Muscle layer of duodenum (tissue), 2 donors: ENCODE data around the gene TARM1.
"Not testable (repeated sequence)": the region's sequence is repeated elsewhere in the genome, so short reads cannot be mapped to it uniquely, and the experiment has no call there.

ENCODE experiments used
- H3K27ac ChIP-seq: one replicate; pipeline ENCODE4 v1.7.0; 2013; ENCODE audit warnings: mild to moderate bottlenecking, low read length
- H3K27me3 ChIP-seq: one replicate; pipeline ENCODE4 v1.7.0; 2013; ENCODE audit warnings: low read depth, mild to moderate bottlenecking, control low read depth, low read length
- H3K36me3 ChIP-seq, 2 donors: one replicate each; pipeline ENCODE4 v1.7.0; 2013; ENCODE audit warnings: low read length in 2 of 2, control low read depth in 1 of 2, mild to moderate bottlenecking in 1 of 2; ENCODE audit not compliant: insufficient read depth in 2 of 2, control insufficient read depth in 1 of 2
- H3K4me1 ChIP-seq, 2 donors: one replicate each; pipeline ENCODE4 v1.7.0; 2013; ENCODE audit warnings: low read length in 2 of 2, mild to moderate bottlenecking in 2 of 2, control low read depth in 1 of 2, moderate library complexity in 1 of 2; ENCODE audit not compliant: insufficient read depth in 2 of 2, control insufficient read depth in 1 of 2
- H3K4me3 ChIP-seq, 2 donors: one replicate each; pipeline ENCODE4 v1.7.0; 2013; ENCODE audit warnings: low read length in 2 of 2, low read depth in 1 of 2, mild to moderate bottlenecking in 1 of 2
- H3K9me3 ChIP-seq, 2 donors: one replicate each; pipeline ENCODE4 v1.7.0; 2013; ENCODE audit warnings: low read length in 2 of 2, control low read depth in 1 of 2, mild to moderate bottlenecking in 1 of 2; ENCODE audit not compliant: control insufficient read depth in 1 of 2
- donor health status: healthy.

TARM1 gene

GRCh38 chr19:54099190-54099902 is 18.2 kb upstream of the TARM1 start:
- H3K4me3 ChIP-seq: no peak overlapping the region
- H3K27me3 ChIP-seq: no peaks in the 10 kb centered on the region
- H3K36me3 ChIP-seq: no peaks in the 10 kb centered on the region
- no peaks in the 10 kb centered on the region for H3K9me3 ChIP-seq
- H3K4me1 ChIP-seq: peaks cover 4 to 23% of the 10 kb centered on the region in 2 donors
- no peak overlapping the region for H3K27ac ChIP-seq

- Histone ChIP-seq H3K9me3 (no peaks in the 10 kb centered on the region), H3K36me3 (no peaks in the 10 kb centered on the region), H3K4me3 (peak overlapping the region; percentile 39 to 59), H3K27me3 (no peaks in the 10 kb centered on the region), H3K4me1 (peaks cover 0 to 10% of the 10 kb centered on the region in 2 donors), H3K27ac (no peak overlapping the region)
Measured at GRCh38 chr19:54096617-54097106, 15.5 kb upstream of the TARM1 start.

- not testable (repeated sequence) for H3K9me3 ChIP-seq, H3K27ac ChIP-seq, H3K27me3 ChIP-seq, H3K36me3 ChIP-seq
- H3K4me1 ChIP-seq: peaks cover 0 to 10% of the 10 kb centered on the region in 2 donors
- H3K4me3 ChIP-seq: peak overlapping the region; percentile 39 to 59
Measured at GRCh38 chr19:54095859-54096616, 14.9 kb upstream of the TARM1 start.

- Histone ChIP-seq H3K9me3 (no peaks in the 10 kb centered on the region), H3K36me3 (no peaks in the 10 kb centered on the region), H3K27ac (no peak overlapping the region), H3K27me3 (no peaks in the 10 kb centered on the region), H3K4me3 (peak overlapping the region in 1 of 2 donors; percentile 59), H3K4me1 (peaks cover 0 to 10% of the 10 kb centered on the region in 2 donors)
Measured at GRCh38 chr19:54095136-54095858, 14.1 kb upstream of the TARM1 start.

- Histone ChIP-seq H3K9me3 (no peaks in the 10 kb centered on the region), H3K27ac (no peak overlapping the region), H3K4me1 (peaks cover 0 to 10% of the 10 kb centered on the region in 2 donors), H3K36me3 (no peaks in the 10 kb centered on the region), H3K4me3 (no peak overlapping the region), H3K27me3 (no peaks in the 10 kb centered on the region)
Measured at GRCh38 chr19:54094426-54095000, 13.3 kb upstream of the TARM1 start.

GRCh38 chr19:54084410-54084809 is 3.2 kb upstream of the TARM1 start:
- H3K27me3 ChIP-seq: no peaks in the 10 kb centered on the region
- H3K9me3 ChIP-seq: peaks cover 3 to 10% of the 10 kb centered on the region in 2 donors
- no peak overlapping the region for H3K4me3 ChIP-seq
- H3K36me3 ChIP-seq: no peaks in the 10 kb centered on the region
- H3K4me1 ChIP-seq: no peaks in the 10 kb centered on the region
- H3K27ac ChIP-seq: no peak overlapping the region

GRCh38 chr19:54077334-54077733 is 3.8 kb downstream of the TARM1 start:
- no peaks in the 10 kb centered on the region for H3K27me3 ChIP-seq
- no peak overlapping the region for H3K27ac ChIP-seq
- no peak overlapping the region for H3K4me3 ChIP-seq
- H3K9me3 ChIP-seq: peaks cover 3 to 7% of the 10 kb centered on the region in 2 donors
- no peaks in the 10 kb centered on the region for H3K36me3 ChIP-seq
- H3K4me1 ChIP-seq: no peaks in the 10 kb centered on the region

- peaks cover 0 to 1% of the 10 kb centered on the region in 2 donors for H3K9me3 ChIP-seq
- no peaks in the 10 kb centered on the region for H3K27me3 ChIP-seq
- H3K4me3 ChIP-seq: no peak overlapping the region
- no peaks in the 10 kb centered on the region for H3K36me3 ChIP-seq
- H3K4me1 ChIP-seq: no peaks in the 10 kb centered on the region
- no peak overlapping the region for H3K27ac ChIP-seq
Measured at GRCh38 chr19:54074851-54075250, 6.3 kb downstream of the TARM1 start.

- Histone ChIP-seq H3K36me3 (no peaks in the 10 kb centered on the region), H3K27me3 (no peaks in the 10 kb centered on the region), H3K4me1 (no peaks in the 10 kb centered on the region), H3K9me3 (peaks cover 0 to 11% of the 10 kb centered on the region in 2 donors), H3K27ac (no peak overlapping the region), H3K4me3 (no peak overlapping the region)
Measured at GRCh38 chr19:54073829-54074228, 7.3 kb downstream of the TARM1 start.

GRCh38 chr19:54069470-54069869 is 11.7 kb downstream of the TARM1 start:
- H3K4me3 ChIP-seq: no peak overlapping the region
- no peaks in the 10 kb centered on the region for H3K4me1 ChIP-seq
- H3K27ac ChIP-seq: no peak overlapping the region
- no peaks in the 10 kb centered on the region for H3K36me3 ChIP-seq
- peaks cover 0 to 11% of the 10 kb centered on the region in 2 donors for H3K9me3 ChIP-seq
- no peaks in the 10 kb centered on the region for H3K27me3 ChIP-seq
